HCT116 (cell line): ENCODE measurements around the gene PDF. TPM values are rescaled to one million over a fixed set of nuclear protein-coding genes. Genes with fewer than 3 reads are reported as not detected.

Source experiments
- ATAC-seq: fragments of 200-7000 bp; cut with Tn5 transposase; 2 replicates; pipeline ENCODE4 v1.9.1; 2020; ENCODE audit warnings: mild to moderate bottlenecking, moderate library complexity
- BruUV-seq: library from RNA; stranded (reverse); fragments of 400-500 nt; replicated peaks from 2 replicates; lab custom pipeline; 2021; lab: Mats Ljungman, UMichigan
- CTCF ChIA-PET: fragments of 300-600 bp; sonication (Branson Sonifier 250); formaldehyde crosslinking; loops from one replicate; lab custom pipeline; 2021; ENCODE audit warnings: antibody characterized with exemption; lab: Charles Lee
- POLR2A ChIA-PET: fragments of 300-600, 350-600 bp; sonication (Branson Sonifier 250); formaldehyde crosslinking; loops from one replicate; lab custom pipeline; 2021; ENCODE audit warnings: antibody characterized with exemption; lab: Charles Lee
- RAD21 ChIA-PET, 2 experiments: fragments of 300-600 bp; sonication (Branson Sonifier 250); formaldehyde crosslinking; loops; one replicate each; lab custom pipeline; 2023; ENCODE audit warnings: low total read pairs in 2 of 2; ENCODE audit not compliant: uncharacterized antibody in 2 of 2, unreplicated experiment in 2 of 2, low non-redundant PET in 1 of 2; lab: Charles Lee
- DNase-seq: peaks from one replicate; pipeline ENCODE4 v3.0.0-alpha.2; 2010; ENCODE audit warnings: low read depth, low spot score
- H2AFZ ChIP-seq: fragments of 200-600 bp; shearing (Covaris generic), sonication (generic); 2 replicates; pipeline ENCODE4 v1.6.1; 2017; ENCODE audit warnings: low read depth, mixed run types, mixed read lengths, antibody characterized with exemption, low read length; ENCODE audit not compliant: poor library complexity, severe bottlenecking
- H3K27ac ChIP-seq: 2 replicates; pipeline ENCODE4 v1.5.1; 2012; ENCODE audit warnings: low read depth, low read length
- H3K27me3 ChIP-seq: fragments of 200-600 bp; sonication (generic); 2 replicates; pipeline ENCODE4 v1.6.1; 2016; ENCODE audit warnings: mixed run types, low read length, mixed read lengths; ENCODE audit not compliant: insufficient read depth
- H3K36me3 ChIP-seq, 2 experiments: fragments of 200-500 bp in 1 of 2; fragments of 200-600 bp in 1 of 2; sonication (Bioruptor generic) in 1 of 2; sonication (generic) in 1 of 2; 2 replicates each; pipeline versions ENCODE4 v1.5.1 to v1.6.1; 2014 to 2016; ENCODE audit warnings: low read length in 2 of 2, inconsistent platforms in 1 of 2, mixed read lengths in 1 of 2, mixed run types in 1 of 2; ENCODE audit not compliant: insufficient read depth in 2 of 2, control insufficient read depth in 1 of 2
- H3K4me1 ChIP-seq, 2 experiments: fragments of 200-600 bp in 1 of 2; sonication (generic) in 1 of 2; 2 replicates each; pipeline versions ENCODE4 v1.5.1 to v1.6.1; 2012 to 2017; ENCODE audit warnings: low read length in 2 of 2, inconsistent platforms in 1 of 2, mild to moderate bottlenecking in 1 of 2, mixed read lengths in 1 of 2, mixed run types in 1 of 2, moderate library complexity in 1 of 2; ENCODE audit not compliant: insufficient read depth in 2 of 2, control insufficient read depth in 1 of 2
- H3K4me2 ChIP-seq: fragments of 200-600 bp; sonication (generic); 2 replicates; pipeline ENCODE4 v1.6.1; 2017; ENCODE audit warnings: mixed run types, low read length, mixed read lengths
- H3K4me3 ChIP-seq, 2 experiments: fragments of 200-600 bp in 1 of 2; sonication (generic) in 1 of 2; replicated peaks in 1 of 2; 2 replicates each; pipeline ENCODE4 v1.5.1; 2011 to 2016; ENCODE audit warnings: low read length in 2 of 2, control low read depth in 1 of 2, low read depth in 1 of 2, mild to moderate bottlenecking in 1 of 2, mixed read lengths in 1 of 2, mixed run types in 1 of 2
- H3K79me2 ChIP-seq: fragments of 200-600 bp; sonication (generic); 2 replicates; pipeline ENCODE4 v1.6.1; 2017; ENCODE audit warnings: mild to moderate bottlenecking, mixed run types, low read length, moderate library complexity, mixed read lengths; ENCODE audit not compliant: insufficient read depth
- H3K9ac ChIP-seq: fragments of 200-600 bp; sonication (generic); 2 replicates; pipeline ENCODE4 v1.6.1; 2016; ENCODE audit warnings: low read length, mixed read lengths
- H3K9me2 ChIP-seq: fragments of 200-600 bp; sonication (generic), shearing (Covaris generic); 2 replicates; pipeline ENCODE4 v1.6.1; 2017; ENCODE audit warnings: mixed run types, mild to moderate bottlenecking, moderate library complexity; ENCODE audit not compliant: insufficient read depth
- H3K9me3 ChIP-seq, 2 experiments: fragments of 200-500 bp in 1 of 2; fragments of 200-600 bp in 1 of 2; sonication (Bioruptor generic) in 1 of 2; sonication (generic) in 1 of 2; 2 replicates each; pipeline ENCODE4 v1.6.1; 2014 to 2017; ENCODE audit warnings: low read length in 2 of 2, mixed read lengths in 2 of 2, inconsistent platforms in 1 of 2, low read depth in 1 of 2, mild to moderate bottlenecking in 1 of 2, mixed run types in 1 of 2, moderate library complexity in 1 of 2; ENCODE audit not compliant: control insufficient read depth in 1 of 2, insufficient read depth in 1 of 2
- H4K20me1 ChIP-seq: fragments of 200-600 bp; sonication (generic), shearing (Covaris generic); 2 replicates; pipeline ENCODE4 v1.6.1; 2017; ENCODE audit warnings: mixed run types, mild to moderate bottlenecking, moderate library complexity; ENCODE audit not compliant: insufficient read depth
- CBX3 ChIP-seq: IDR thresholded peaks from 2 replicates; pipeline ENCODE4 v1.6.1; 2012; ENCODE audit warnings: low read depth
- CTCF ChIP-seq, 3 experiments: fragments of 200-600 bp in 1 of 3; sonication (generic) in 1 of 3; IDR thresholded peaks in 2 of 3; conservative IDR thresholded peaks in 1 of 3; 2 replicates each; pipeline ENCODE4 v1.5.1; 2012 to 2017; ENCODE audit warnings: low read depth in 2 of 3, low read length in 2 of 3, antibody characterized with exemption in 1 of 3, borderline replicate concordance in 1 of 3, control low read depth in 1 of 3, mild to moderate bottlenecking in 1 of 3, mixed read lengths in 1 of 3, mixed run types in 1 of 3, moderate library complexity in 1 of 3; ENCODE audit not compliant: insufficient read depth in 1 of 3
- EGR1 ChIP-seq: IDR thresholded peaks from 2 replicates; pipeline ENCODE4 v1.6.1; 2012; ENCODE audit warnings: low read depth
- ELF1 ChIP-seq: IDR thresholded peaks from 2 replicates; pipeline ENCODE4 v1.6.1; 2012; ENCODE audit warnings: low read depth, borderline replicate concordance
- EZH2 ChIP-seq: fragments of 200-600 bp; sonication (generic); IDR thresholded peaks from 2 replicates; pipeline ENCODE4 v1.6.1; 2017; ENCODE audit warnings: antibody characterized with exemption, mixed run types
- EZH2phosphoT487 ChIP-seq: fragments of 200-600 bp; IDR thresholded peaks from 2 replicates; pipeline ENCODE4 v1.6.1; 2018; ENCODE audit warnings: antibody characterized with exemption, borderline replicate concordance
- FOSL1 ChIP-seq: IDR thresholded peaks from 2 replicates; pipeline ENCODE4 v1.6.1; 2012; ENCODE audit warnings: low read depth
- POLR2AphosphoS5 ChIP-seq: IDR thresholded peaks from 2 replicates; pipeline ENCODE4 v1.6.1; 2011; ENCODE audit warnings: mild to moderate bottlenecking, low read depth, low read length, moderate library complexity
- RAD21 ChIP-seq: IDR thresholded peaks from 2 replicates; pipeline ENCODE4 v1.6.1; 2012; ENCODE audit warnings: low read depth, mild to moderate bottlenecking
- REST ChIP-seq: IDR thresholded peaks from 2 replicates; pipeline ENCODE4 v1.6.1; 2012; ENCODE audit warnings: low read depth
- SIN3A ChIP-seq: IDR thresholded peaks from 2 replicates; pipeline ENCODE4 v1.6.1; 2012; ENCODE audit warnings: low read depth
- SP1 ChIP-seq: IDR thresholded peaks from 2 replicates; pipeline ENCODE4 v1.6.1; 2012; ENCODE audit warnings: low read depth
- SRF ChIP-seq: IDR thresholded peaks from 2 replicates; pipeline ENCODE4 v1.6.1; 2012; ENCODE audit warnings: low read depth
- TCF7L2 ChIP-seq: IDR thresholded peaks from 2 replicates; pipeline ENCODE4 v1.7.0; 2011; ENCODE audit warnings: borderline replicate concordance, inconsistent platforms; ENCODE audit not compliant: insufficient read depth, insufficient read length; ENCODE audit errors: extremely low read depth
- ZBTB33 ChIP-seq: IDR thresholded peaks from 2 replicates; pipeline ENCODE4 v1.6.1; 2011; ENCODE audit warnings: mild to moderate bottlenecking, low read length, moderate library complexity; ENCODE audit not compliant: insufficient replicate concordance; ENCODE audit errors: extremely low read depth
- ZFX ChIP-seq: fragments of 450-650 bp; IDR thresholded peaks from 2 replicates; pipeline ENCODE4 v1.6.1; 2017
- intact Hi-C: fragments of 100-400 bp; cut with micrococcal nuclease; formaldehyde crosslinking; loops from 2 replicates; pipeline ENCODE4 v1.10.0; 2022
- total RNA-seq: library from RNA; stranded (reverse); gene quantifications from one replicate; pipeline ENCODE4 v1.2.1, GENCODE V29; 2021; ENCODE audit not compliant: unreplicated experiment

PDF gene
- total RNA-seq, 1 experiment from 2014 or later = 33.9 TPM

- TF ChIP-seq POLR2AphosphoS5 (no peak), EZH2phosphoT487 (no peak), TCF7L2 (no peak), REST (no peak), EGR1 (no peak), EZH2 (no peak), SRF (no peak), ZFX (no peak), SP1 (no peak), CBX3 (no peak), ZBTB33 (no peak), FOSL1 (no peak), RAD21 (no peak), CTCF (IDR thresholded peaks at IDR 0.05 in 2 of 3, conservative IDR thresholded peaks at IDR 0.05 in 1 of 3; ENCODE audit: borderline replicate concordance in 1 of 3, insufficient read depth in 1 of 3, low read depth in 2 of 3, low read length in 2 of 3) (no peak), SIN3A (no peak), ELF1 (no peak)
- RAD21 ChIA-PET = no interaction called here
- intact Hi-C loops = no loop called here
- Histone ChIP-seq H2AFZ (no peak overlapping the region), H3K27me3 (no peaks in the 10 kb centered on the region), H3K4me1 (no peaks in the 10 kb centered on the region), H3K9ac (no peak overlapping the region), H3K9me3 (no peaks in the 10 kb centered on the region), H3K27ac (no peak overlapping the region), H4K20me1 (peaks cover 9% of the 10 kb centered on the region; the same call in 1 of the 2 replicates), H3K9me2 (no peaks in the 10 kb centered on the region), H3K4me3 (no peak overlapping the region), H3K4me2 (no peak overlapping the region), H3K36me3 (peaks cover 62 to 74% of the 10 kb centered on the region in 2 experiments), H3K79me2 (peaks cover 60% of the 10 kb centered on the region)
- POLR2A ChIA-PET = no interaction called here
- CTCF ChIA-PET = no interaction called here
- ATAC-seq (no peak), DNase-seq (no peak)
- BruUV-seq = no TSS peak
Observed at GRCh38 chr16:69371564-69371963, 41.2 kb upstream of the PDF start.
